ENCODE results near the gene ITGA1.

GRCh38 chr5:53001541-53001940 lies 213.8 kb downstream of the ITGA1 start:
- TF ChIP-seq CTCF (IDR thresholded peaks at IDR 0.05; ENCODE audit: insufficient read depth, low read length) (no peak), POLR2AphosphoS5 (IDR thresholded peaks at IDR 0.05; ENCODE audit: low read depth) (no peak)
